T1000 (cell line): ENCODE results near the gene PGLYRP2.

Experiments
- DNase-seq: peaks from one replicate; lab custom pipeline; 2025; ENCODE audit warnings: mixed read lengths; lab: John Stamatoyannopoulos, UW

Gene PGLYRP2

DNA sequence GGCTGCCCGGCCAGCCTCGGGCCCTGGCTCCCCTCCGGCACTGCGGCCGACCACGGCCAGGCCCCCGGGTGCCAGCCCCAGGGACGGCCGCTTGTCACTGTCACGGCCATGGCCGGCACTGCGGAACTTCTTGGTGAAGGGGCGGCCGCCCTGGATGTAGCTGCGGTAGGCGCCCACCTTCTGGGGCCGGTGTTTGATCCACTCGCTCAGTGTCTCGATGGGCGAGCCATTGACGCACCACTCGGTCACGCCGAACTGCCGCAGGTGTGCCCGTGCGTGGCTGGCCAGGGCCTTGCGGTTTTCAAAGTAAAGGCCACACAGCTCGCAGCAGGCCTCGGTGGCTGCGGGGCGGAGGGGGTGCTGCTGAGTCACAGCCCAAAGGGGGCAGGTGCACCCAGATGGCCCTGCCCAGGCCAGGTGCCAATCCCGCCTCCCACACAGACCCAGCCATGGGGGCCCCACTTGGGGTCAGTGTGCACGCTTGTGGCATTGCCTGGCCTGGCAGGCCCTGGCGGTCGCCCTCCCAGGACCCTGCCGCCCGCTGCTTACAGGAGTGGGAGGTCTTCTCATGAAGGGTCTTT is 54.5 kb downstream of the PGLYRP2 start:
- DNase-seq, result no peak

DNA sequence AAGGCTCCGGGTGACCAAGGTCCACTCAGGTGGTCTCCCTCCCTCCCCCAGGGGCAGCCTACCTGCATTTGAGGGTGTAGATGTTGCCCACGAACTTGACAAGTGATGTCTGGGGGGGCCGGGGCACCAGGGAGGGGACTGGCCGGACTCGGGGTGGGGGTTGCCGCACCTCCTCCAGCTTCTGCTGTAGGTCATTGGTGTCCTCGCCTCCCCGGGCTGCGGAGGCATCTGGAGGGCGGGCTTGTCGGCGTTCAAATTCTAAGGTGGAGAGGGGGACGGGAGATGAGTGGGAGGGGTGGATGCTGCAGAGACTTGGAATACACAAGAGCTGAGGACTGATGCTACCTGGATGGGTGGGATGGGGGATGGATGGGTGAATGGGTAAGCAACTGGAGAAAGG is 55.2 kb downstream of the PGLYRP2 start:
- DNase-seq, result no peak

DNA sequence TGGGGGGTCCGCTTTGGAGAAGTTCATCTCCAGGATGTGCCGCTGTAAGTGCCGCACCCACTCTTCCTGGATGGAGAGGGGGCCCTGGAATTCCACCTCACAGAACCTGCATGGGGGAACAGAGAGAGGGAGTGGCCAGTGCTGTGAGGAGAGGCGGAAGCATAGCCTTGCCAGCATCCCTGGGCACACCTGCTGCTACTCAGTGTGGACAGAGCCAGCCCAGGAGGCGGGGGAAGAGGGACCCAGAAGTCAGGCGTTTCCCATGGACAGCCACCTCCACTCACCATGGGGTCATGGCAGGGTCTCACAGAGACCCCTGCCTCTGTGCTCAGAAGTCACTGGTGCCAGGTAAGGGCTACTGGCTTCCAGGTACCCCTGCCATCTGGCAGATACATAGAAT is 56.2 kb downstream of the PGLYRP2 start:
- DNase-seq, result no peak

DNA sequence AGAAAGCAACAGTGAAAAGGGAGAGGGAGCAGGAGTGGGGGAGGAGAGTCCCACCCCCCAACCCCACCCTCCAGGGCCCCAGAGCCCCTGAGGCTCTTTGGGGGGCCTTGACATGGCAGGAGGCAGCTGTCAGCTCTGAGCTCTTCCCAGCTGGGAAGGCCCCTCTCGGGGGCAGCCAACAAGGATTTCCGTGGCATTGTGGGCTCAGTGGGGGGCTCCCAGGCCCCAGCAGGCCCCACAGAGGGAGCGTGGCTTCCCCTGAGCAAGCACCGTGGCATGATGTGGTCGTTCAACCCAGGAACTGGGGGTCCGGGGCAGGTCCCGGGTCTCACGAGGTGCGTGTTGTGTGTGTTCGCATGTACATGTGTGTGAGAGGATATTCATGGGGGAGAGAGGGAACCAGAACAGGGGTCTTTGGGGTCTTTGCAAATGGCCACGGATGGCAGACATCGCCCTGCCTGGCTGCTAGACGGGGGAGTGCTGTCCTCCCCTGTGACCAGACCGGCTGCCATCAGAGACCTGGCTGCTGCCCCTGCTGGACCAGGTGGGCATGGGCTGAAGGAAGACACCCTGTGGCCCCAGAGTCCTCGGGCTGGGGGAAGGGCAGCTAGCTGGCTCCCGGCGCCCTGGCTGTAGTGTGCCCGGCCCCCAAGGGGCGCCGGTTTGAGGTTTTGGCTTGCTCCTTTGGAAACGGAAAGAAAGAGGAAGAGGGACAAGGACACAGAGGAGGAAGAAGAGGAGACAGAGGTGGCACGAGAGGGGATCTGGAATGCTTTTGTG is 56.8 kb downstream of the PGLYRP2 start:
- no peak for DNase-seq

DNA sequence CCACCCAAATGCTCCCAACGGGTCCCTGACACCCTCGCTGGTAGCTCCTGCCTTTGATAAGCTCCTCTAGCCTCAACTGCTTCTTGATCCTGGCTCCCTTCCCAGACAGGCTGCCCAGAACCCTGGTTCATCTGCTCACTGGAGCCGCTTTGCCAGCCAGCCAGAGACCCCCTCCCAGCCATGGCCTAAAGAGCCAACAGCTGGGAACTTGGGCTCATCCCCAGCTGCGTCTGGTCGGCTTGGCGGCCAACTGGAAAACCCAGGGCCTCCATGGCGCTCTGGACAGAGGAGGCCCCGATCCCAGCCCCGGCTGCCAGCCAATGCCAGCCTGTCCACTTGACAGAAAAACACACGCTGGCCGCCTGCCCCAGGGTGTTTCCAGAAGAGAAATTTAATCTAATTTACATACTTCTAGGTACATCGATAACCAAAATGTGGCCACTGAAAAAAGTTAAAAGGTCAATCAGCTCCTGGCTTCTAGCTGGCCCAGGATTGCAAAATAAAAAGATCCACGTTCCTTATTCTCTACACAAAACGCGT is 57.5 kb downstream of the PGLYRP2 start:
- DNase-seq, result no peak

DNA sequence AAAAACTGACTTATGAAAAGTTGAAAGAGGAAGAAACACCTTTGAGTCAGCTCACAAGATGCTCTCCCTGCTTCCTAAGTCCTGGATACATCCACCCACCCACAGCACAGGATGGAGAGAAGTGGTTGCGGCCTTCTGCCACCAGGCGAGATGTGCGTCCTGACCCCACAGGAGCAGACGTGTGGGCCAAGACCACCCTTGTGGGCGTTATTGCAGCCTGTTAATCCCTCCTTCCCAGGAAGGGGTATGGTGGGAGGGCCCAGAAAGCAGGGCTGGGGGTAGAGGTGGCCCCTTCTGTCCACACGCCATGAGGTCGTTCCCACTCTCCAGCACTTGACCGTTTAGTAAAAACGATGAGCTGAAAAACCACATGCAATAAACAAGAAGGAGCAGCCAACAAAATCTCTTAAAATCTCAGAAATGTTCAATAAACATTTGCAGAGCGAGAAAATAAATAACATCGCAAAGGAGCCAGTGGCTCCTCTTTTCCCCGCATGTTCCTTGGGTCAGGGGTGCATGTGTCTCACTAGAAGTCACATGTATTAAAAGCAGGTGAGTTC is 58.1 kb downstream of the PGLYRP2 start:
- DNase-seq, result no peak

DNA sequence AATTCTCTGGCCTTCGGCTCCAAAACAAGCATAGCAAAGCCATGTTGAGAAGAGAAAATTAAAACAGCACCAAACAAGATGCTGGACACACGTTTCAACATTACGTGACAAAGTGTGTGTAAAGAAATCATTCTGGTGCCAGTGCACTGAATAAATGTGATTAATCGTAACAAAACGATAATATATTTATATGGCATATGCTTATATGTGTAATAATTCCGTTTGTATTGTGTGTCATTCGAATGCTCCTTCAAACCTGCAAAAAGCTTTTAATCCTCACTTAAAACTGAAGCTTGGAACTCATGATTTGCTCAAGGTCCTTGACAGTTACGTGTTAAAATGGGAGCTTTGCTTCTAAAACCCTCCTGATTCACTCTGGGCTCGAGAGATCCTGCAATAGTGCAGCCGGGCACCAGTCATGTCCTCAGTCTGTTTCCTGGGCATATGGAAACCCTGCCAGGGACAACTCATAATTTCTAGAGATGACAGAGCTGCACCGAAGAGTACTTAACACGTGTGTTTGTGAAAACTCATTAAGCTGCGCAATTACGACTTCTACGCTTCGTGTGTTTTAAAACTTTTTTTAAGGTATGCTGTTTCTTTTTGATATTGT is 59.8 kb downstream of the PGLYRP2 start:
- no peak for DNase-seq
